Measurements from ENCODE around the gene ZFP36L1. TPM values are rescaled to one million over a fixed set of nuclear protein-coding genes. Genes with fewer than 3 reads are reported as not detected.

ZFP36L1 gene
- total and polyA plus RNA-seq, 10 of the 15 experiments (the other 5 are each of a cell fraction or from before 2014, with no cell fraction given), result 22.0 to 184 (median 66.1) TPM

- TF ChIP-seq MYC (IDR thresholded peaks at IDR 0.05; ENCODE audit: insufficient read depth, insufficient read length, insufficient replicate concordance, low read length, severe bottlenecking) (no peak), BCLAF1 (IDR thresholded peaks at IDR 0.05) (no peak), MTA3 (IDR thresholded peaks at IDR 0.05; ENCODE audit: borderline replicate concordance, low read length) (no peak), EZH2 (IDR thresholded peaks at IDR 0.05; ENCODE audit: borderline replicate concordance, control insufficient read depth, low read depth, low read length) (no peak), CREB1 (IDR thresholded peaks at IDR 0.05; ENCODE audit: low read depth) (no peak), POLR2AphosphoS2 (IDR thresholded peaks at IDR 0.05; ENCODE audit: low read depth, low read length) (no peak), IKZF1 (conservative IDR thresholded peaks at IDR 0.05) (0 out of 2 replicates have a peak, but pooled peaks have one; percentile 51), NFYA (IDR thresholded peaks at IDR 0.05; ENCODE audit: borderline replicate concordance, low read depth, low read length) (no peak), ZBTB11 (CRISPR knock-in tag; IDR thresholded peaks at IDR 0.05) (no peak), GATAD2B (conservative IDR thresholded peaks at IDR 0.05; ENCODE audit: low read depth) (0 out of 2 replicates have a peak, but pooled peaks have one; percentile 44), JUND (IDR thresholded peaks at IDR 0.05; ENCODE audit: low read depth, low read length) (no peak), NFIC (IDR thresholded peaks at IDR 0.05; ENCODE audit: low read depth, low read length) (no peak), RUNX3 (IDR thresholded peaks at IDR 0.05; ENCODE audit: low read length) (no peak), POU2F2 (IDR thresholded peaks at IDR 0.05; ENCODE audit: borderline replicate concordance, low read depth, low read length) (no peak), BMI1 (IDR thresholded peaks at IDR 0.05; ENCODE audit: borderline replicate concordance) (no peak), BACH1 (IDR thresholded peaks at IDR 0.05; ENCODE audit: borderline replicate concordance) (peak; percentile 79; the same call in 1 of the 2 replicates), SUZ12 (IDR thresholded peaks at IDR 0.05; ENCODE audit: unreplicated experiment) (no peak), HCFC1 (IDR thresholded peaks at IDR 0.05; ENCODE audit: low read length) (no peak), EP300 (IDR thresholded peaks at IDR 0.05; ENCODE audit: borderline replicate concordance in 1 of 2, control insufficient read depth in 1 of 2, low read depth in 2 of 2, low read length in 2 of 2) (0 out of 4 replicates have a peak, but pooled peaks of 1 of the 2 experiments have one; percentile 11), NFXL1 (IDR thresholded peaks at IDR 0.05; ENCODE audit: borderline replicate concordance) (no peak), DPF2 (IDR thresholded peaks at IDR 0.05) (0 out of 2 replicates have a peak, but pooled peaks have one; percentile 19), EED (IDR thresholded peaks at IDR 0.05; ENCODE audit: low read depth) (no peak), ASH2L (IDR thresholded peaks at IDR 0.05; ENCODE audit: borderline replicate concordance, low read depth) (no peak)
- TF ChIP-seq, protein P1, sequence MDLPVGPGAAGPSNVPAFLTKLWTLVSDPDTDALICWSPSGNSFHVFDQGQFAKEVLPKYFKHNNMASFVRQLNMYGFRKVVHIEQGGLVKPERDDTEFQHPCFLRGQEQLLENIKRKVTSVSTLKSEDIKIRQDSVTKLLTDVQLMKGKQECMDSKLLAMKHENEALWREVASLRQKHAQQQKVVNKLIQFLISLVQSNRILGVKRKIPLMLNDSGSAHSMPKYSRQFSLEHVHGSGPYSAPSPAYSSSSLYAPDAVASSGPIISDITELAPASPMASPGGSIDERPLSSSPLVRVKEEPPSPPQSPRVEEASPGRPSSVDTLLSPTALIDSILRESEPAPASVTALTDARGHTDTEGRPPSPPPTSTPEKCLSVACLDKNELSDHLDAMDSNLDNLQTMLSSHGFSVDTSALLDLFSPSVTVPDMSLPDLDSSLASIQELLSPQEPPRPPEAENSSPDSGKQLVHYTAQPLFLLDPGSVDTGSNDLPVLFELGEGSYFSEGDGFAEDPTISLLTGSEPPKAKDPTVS (IDR thresholded peaks at IDR 0.05; ENCODE audit: low read depth, low read length), result no peak
Observed at GRCh38 chr14:68793734-68794129, 865 bp upstream of the ZFP36L1 start (continued).

Measured in GM12878 (cell line).